Smooth muscle cell of bladder (primary cell): Measurements from ENCODE around the gene INPP5E. TPM values are rescaled to one million over a fixed set of nuclear protein-coding genes. Genes with fewer than 3 reads are reported as not detected.

Source experiments
- total RNA-seq: library from RNA; depleted of rRNA; stranded (reverse); fragments of >200 nt; gene quantifications from 2 replicates; pipeline ENCODE4 v1.2.3, GENCODE V29; 2014

The INPP5E gene, protein sequence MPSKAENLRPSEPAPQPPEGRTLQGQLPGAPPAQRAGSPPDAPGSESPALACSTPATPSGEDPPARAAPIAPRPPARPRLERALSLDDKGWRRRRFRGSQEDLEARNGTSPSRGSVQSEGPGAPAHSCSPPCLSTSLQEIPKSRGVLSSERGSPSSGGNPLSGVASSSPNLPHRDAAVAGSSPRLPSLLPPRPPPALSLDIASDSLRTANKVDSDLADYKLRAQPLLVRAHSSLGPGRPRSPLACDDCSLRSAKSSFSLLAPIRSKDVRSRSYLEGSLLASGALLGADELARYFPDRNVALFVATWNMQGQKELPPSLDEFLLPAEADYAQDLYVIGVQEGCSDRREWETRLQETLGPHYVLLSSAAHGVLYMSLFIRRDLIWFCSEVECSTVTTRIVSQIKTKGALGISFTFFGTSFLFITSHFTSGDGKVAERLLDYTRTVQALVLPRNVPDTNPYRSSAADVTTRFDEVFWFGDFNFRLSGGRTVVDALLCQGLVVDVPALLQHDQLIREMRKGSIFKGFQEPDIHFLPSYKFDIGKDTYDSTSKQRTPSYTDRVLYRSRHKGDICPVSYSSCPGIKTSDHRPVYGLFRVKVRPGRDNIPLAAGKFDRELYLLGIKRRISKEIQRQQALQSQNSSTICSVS
- 4.1 and 4.5 TPM in 2 replicates for total RNA-seq

DNA sequence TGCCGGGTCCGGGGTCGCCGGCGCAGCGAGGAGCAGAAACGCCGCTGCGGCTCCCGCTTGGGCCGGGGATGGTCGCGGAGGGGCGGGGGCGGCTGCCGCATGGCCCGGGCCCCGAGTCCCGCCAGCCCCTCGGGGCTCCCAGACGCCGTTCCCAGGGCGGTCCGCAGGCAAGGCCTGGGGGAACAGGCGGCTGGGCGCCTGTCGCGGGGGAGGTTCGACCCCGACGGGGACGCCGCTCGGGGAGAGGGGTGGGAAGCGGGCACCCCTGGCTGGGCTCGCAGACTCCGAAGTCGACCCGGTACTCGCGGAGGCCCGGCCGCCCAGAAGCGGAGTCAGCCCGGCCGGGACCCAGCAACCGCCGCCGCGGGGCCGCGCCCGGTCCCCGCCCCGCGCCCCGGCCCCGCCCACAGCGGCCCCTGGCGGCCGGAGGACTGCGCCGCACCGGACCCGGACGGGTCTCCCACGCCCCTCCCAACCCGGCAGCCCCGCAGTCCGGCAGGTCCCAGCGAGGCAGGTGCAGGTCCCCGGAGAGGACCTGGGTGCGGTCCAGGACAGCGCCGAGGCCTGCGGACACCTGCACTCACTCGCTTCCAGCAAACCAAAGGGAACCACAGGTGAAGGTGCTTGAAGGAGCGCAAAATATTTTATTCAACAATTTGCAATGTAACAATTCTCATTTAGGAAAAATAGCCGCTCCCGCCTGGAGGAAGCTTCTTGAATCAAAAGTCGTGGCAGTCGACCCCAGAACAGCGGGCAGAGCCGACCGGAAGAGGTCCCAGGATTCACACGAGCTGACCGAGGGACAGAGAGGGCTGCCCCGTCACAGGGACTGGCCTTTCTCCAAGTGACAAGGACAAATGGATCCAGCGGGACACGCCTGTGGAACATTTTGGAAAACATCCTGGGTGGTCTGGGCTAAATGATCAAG, at the start of gene INPP5E:
TSS of gene INPP5E (minus strand) at position 365 of the 928 bp plus-strand sequence. CDS start 426 bp downstream, outside the sequence.

DNA sequence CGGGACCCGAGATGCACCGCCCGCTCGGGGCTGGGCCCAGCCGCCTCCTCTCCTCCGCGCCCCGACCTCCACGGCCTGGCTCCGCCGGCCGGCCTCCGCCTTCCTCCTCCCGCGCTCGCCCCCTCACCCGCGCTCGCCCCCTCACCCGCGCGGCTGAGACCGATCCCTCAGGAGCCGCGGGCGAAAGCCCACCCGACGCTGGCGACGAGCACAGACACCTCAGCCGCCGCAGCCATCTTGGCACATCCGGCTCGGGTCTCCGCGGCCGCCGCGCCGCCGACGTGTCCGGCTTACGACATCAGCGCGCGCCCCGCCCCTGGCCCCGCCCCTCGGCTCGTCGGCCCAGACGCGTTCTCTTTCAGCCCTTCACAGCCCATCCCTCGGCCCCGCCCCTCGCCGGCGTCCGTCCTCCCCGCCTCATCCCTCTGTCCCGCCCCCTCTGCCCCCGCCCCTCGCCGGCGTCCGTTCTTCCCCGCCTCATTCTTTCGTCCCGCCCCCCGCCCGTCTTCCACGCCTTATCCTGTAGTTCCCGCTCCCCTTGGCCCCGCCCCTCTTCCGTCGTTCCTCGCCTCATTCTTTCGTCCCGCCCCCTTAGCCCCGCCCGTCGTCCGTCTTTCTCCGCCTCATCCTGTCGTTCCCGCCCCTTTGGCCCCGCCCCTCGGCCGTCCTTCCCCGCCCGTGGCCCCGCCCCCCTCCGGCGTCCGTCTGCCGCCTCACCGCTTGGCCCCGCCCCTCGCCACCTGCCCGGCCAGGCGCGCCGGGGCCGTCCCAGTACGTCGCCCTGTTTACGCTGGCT, 43.3 kb upstream of the INPP5E start, which contains the start of gene SEC16A:
TSS of gene SEC16A (minus strand) at position 248 of the 796 bp plus-strand sequence. CDS start 5,425 bp downstream, outside the sequence.

DNA sequence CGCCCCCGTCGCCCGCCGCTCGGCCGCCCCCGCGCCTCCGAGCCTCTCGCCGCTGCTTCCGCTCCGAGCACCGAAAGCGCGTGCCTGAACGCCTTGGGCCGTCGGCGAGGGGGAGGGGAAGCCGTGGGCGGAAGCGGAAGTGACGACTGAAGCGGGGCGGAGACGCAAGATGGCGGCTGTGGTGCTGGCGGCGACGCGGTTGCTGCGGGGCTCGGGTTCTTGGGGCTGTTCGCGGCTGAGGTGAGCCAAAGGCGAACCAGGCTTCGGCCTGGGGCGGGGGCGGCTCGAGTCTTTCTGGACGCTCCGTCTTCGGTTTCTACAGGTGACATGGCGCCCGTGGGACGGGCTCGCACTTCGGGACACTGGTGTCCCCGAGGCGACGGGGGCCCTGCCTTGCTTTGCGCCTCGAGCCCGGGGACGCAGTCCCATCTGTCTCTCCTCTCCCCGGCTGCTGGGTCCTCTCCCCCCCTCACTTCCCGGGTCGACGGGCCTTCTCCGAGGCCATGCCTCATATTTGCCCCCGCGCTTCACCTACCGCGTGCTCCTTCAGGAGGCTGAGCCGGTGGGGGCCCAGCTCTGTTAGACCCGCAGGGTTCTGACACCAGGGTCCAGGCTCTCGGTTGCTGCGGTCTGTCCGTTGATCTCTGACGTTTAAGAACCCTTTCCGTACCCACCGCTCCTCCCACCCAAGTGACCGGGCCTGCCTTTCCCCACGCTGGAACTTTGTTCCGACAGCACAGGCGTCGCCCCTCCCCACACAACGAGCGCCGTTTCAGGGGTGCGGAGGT, 29.0 kb downstream of the INPP5E start, which contains the start of the genes ENTR1 and PMPCA:
TSS of gene ENTR1 (minus strand) at position 115 of the 788 bp plus-strand sequence. CDS start 217 bp downstream, outside the sequence.
TSS of gene PMPCA (plus strand) at position 159 of the 788 bp plus-strand sequence. CDS start at position 170, 11 bp downstream.

DNA sequence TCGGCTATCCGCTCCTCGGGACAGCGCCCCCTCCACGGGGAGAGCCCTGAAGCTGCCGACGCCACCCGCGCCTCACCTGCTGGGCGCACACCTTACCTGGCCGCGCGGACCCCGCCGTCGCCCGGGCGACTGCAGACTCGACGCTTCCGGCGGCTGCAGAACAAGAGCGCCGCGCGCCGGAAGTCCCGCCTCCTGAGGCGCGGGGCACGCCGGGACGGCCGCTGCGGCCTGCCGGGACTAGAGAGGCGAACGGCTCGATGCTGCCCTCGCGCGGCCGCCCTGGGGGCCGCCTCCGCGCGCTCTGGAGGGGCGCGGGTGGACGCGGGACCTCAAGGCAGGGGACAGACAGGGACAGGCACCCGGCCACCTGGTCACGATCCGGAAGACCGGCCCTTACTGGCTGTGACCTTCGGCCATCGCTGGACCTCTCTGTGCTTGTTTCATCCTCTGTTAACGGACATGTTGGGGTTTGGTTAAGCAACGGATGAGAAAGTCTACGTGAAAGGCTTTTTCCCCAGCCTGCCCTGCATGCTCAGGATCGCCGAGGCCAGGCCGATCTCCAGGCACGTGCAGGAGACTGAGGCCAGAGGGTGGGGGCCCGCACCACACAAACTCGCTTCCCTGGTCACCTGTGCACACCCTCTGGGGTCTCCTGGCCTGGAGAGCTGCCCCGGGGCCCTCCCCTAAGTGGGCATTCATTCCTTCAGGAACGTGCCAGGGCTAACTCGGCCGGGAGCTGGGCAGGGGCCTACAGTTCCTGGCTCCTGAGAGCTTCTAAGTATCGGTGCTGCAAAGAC, 39.4 kb downstream of the INPP5E start, which contains the start of gene SNAPC4:
TSS of gene SNAPC4 (minus strand) at position 133 of the 797 bp plus-strand sequence. CDS start 1,742 bp downstream, outside the sequence.

Other genes with a start within 250 kb of the INPP5E start
- not detected in 2 replicates for gene LHX3, start 234.7 kb downstream of the INPP5E start, total RNA-seq
- gene QSOX2, start 194.0 kb downstream of the INPP5E start, total RNA-seq, result 9.1 and 10.3 TPM in 2 replicates
- gene CCDC187, start 135.8 kb downstream of the INPP5E start, total RNA-seq, result under 0.01 TPM in 2 replicates
- gene GPSM1, start 112.3 kb downstream of the INPP5E start, total RNA-seq, result 27.4 and 37.9 TPM in 2 replicates
- 10.7 and 13.4 TPM in 2 replicates for gene DNLZ, start 76.1 kb downstream of the INPP5E start, total RNA-seq
- 2.2 and 3.0 TPM in 2 replicates for gene CARD9, start 66.2 kb downstream of the INPP5E start, total RNA-seq
- gene SNAPC4, start 39.7 kb downstream of the INPP5E start, total RNA-seq, result 5.1 and 6.6 TPM in 2 replicates
- 20.3 and 31.3 TPM in 2 replicates for gene ENTR1, start 29.2 kb downstream of the INPP5E start, total RNA-seq
- 35.4 and 47.1 TPM in 2 replicates for gene PMPCA, start 29.2 kb downstream of the INPP5E start, total RNA-seq
- gene SEC16A, start 43.2 kb upstream of the INPP5E start, total RNA-seq, result 12.7 and 18.7 TPM in 2 replicates
- 13.5 and 17.4 TPM in 2 replicates for gene NOTCH1, start 106.2 kb upstream of the INPP5E start, total RNA-seq
- gene EGFL7, start 223.1 kb upstream of the INPP5E start, total RNA-seq, result 10.5 and 15.6 TPM in 2 replicates
- 42.0 and 46.8 TPM in 2 replicates for gene AGPAT2, start 247.6 kb upstream of the INPP5E start, total RNA-seq